Measurements from ENCODE around the gene CATSPERZ. TPM values are rescaled to one million over a fixed set of nuclear protein-coding genes. Genes with fewer than 3 reads are reported as not detected.

The CATSPERZ gene
- total and polyA plus RNA-seq, 10 donors = 0.09 to 0.48 TPM; not detected in 8

GRCh38 chr11:64290352-64291261 lies 9.6 kb upstream of the CATSPERZ start:
- Histone ChIP-seq H3K9me3 (no peaks in the 10 kb centered on the region), H3K27ac (no peak overlapping the region), H3K36me3 (peaks cover 0 to 19% (median 0%) of the 10 kb centered on the region in 6 donors), H3K27me3 (replicated peaks in 1 of 7) (peaks cover 6 to 58% (median 49%) of the 10 kb centered on the region in 7 donors), H3K4me1 (peaks cover 13 to 48% (median 35%) of the 10 kb centered on the region in 6 donors), H3K4me3 (peak overlapping the region in 1 of 8 donors; percentile 69)
- 56 to 74% (median 63%) methylated on average over 7 to 10 of the region's 10 CpGs for WGBS, 5 donors
- no peak for TF ChIP-seq CTCF (IDR thresholded peaks at IDR 0.05 in 8 of 11, conservative IDR thresholded peaks at IDR 0.05 in 3 of 11)
- no peak for TF ChIP-seq POLR2AphosphoS5 (IDR thresholded peaks at IDR 0.05)
- no peak for TF ChIP-seq POLR2A (IDR thresholded peaks at IDR 0.05)
- no peak for DNase-seq
- intact Hi-C loops (cut with DNase I; ENCODE audit: low total_unique reads) = no loop called here

GRCh38 chr11:64291262-64291751 lies 8.9 kb upstream of the CATSPERZ start, which contains the start of gene KCNK4:
TSS of gene KCNK4 (plus strand) at chr11:64291302. CDS start at chr11:64293019, 1,717 bp downstream.
- no peak for TF ChIP-seq CTCF (IDR thresholded peaks at IDR 0.05 in 8 of 11, conservative IDR thresholded peaks at IDR 0.05 in 3 of 11)
- no peak for TF ChIP-seq POLR2AphosphoS5 (IDR thresholded peaks at IDR 0.05)
- no peak for TF ChIP-seq POLR2A (IDR thresholded peaks at IDR 0.05)
- DNase-seq = no peak
- intact Hi-C loops (cut with DNase I; ENCODE audit: low total_unique reads) = no loop called here
- H3K4me1 ChIP-seq = peaks cover 9 to 41% (median 29%) of the 10 kb centered on the region in 6 donors
- WGBS, 5 donors = 1 to 26% (median 6%) methylated on average over 7 to 45 of the region's 45 CpGs
- H3K9me3 ChIP-seq = no peaks in the 10 kb centered on the region
- H3K27me3 ChIP-seq (replicated peaks in 1 of 7) = peaks cover 6 to 65% (median 56%) of the 10 kb centered on the region in 7 donors
- no peak within 1 kb of the TSS for H3K27ac ChIP-seq
- H3K4me3 ChIP-seq = peak within 1 kb of the TSS; percentile 8 to 69 (median 36)
- peaks cover 0 to 19% (median 0%) of the 10 kb centered on the region in 6 donors for H3K36me3 ChIP-seq

GRCh38 chr11:64291752-64292459 lies 8.3 kb upstream of the CATSPERZ start:
- intact Hi-C loops (cut with DNase I; ENCODE audit: low total_unique reads) = no loop called here
- DNase-seq = no peak
- peaks cover 0 to 19% (median 0%) of the 10 kb centered on the region in 6 donors for H3K36me3 ChIP-seq
- peaks cover 6 to 71% (median 62%) of the 10 kb centered on the region in 7 donors for H3K27me3 ChIP-seq (replicated peaks in 1 of 7)
- H3K9me3 ChIP-seq = no peaks in the 10 kb centered on the region
- TF ChIP-seq POLR2A (IDR thresholded peaks at IDR 0.05) = no peak
- TF ChIP-seq POLR2AphosphoS5 (IDR thresholded peaks at IDR 0.05) = peak in 1 of 3 donors; percentile 6
- no peak for TF ChIP-seq CTCF (IDR thresholded peaks at IDR 0.05 in 8 of 11, conservative IDR thresholded peaks at IDR 0.05 in 3 of 11)
- H3K4me1 ChIP-seq = peaks cover 6 to 35% (median 23%) of the 10 kb centered on the region in 6 donors
- 0 to 1% (median 0%) methylated on average over 11 to 96 of the region's 96 CpGs for WGBS, 5 donors
- H3K4me3 ChIP-seq = peak overlapping the region; percentile 8 to 69 (median 36)
- H3K27ac ChIP-seq = no peak overlapping the region

Measured in spleen (tissue), 11 donors.